Activated CD8-positive, alpha-beta memory T cell treated with anti-CD3 and anti-CD28 coated beads, Interleukin-2, amount 50 U/mL, for 1 hour (primary cell): Measurements from ENCODE around the gene PRCC.

Experiments
- DNase-seq: peaks from one replicate; pipeline ENCODE4 v3.0.0-alpha.2; 2020; ENCODE audit errors: extremely low read depth

Gene PRCC, protein sequence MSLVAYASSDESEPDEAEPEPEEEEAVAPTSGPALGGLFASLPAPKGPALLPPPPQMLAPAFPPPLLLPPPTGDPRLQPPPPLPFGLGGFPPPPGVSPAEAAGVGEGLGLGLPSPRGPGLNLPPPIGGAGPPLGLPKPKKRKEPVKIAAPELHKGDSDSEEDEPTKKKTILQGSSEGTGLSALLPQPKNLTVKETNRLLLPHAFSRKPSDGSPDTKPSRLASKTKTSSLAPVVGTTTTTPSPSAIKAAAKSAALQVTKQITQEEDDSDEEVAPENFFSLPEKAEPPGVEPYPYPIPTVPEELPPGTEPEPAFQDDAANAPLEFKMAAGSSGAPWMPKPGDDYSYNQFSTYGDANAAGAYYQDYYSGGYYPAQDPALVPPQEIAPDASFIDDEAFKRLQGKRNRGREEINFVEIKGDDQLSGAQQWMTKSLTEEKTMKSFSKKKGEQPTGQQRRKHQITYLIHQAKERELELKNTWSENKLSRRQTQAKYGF

DNA sequence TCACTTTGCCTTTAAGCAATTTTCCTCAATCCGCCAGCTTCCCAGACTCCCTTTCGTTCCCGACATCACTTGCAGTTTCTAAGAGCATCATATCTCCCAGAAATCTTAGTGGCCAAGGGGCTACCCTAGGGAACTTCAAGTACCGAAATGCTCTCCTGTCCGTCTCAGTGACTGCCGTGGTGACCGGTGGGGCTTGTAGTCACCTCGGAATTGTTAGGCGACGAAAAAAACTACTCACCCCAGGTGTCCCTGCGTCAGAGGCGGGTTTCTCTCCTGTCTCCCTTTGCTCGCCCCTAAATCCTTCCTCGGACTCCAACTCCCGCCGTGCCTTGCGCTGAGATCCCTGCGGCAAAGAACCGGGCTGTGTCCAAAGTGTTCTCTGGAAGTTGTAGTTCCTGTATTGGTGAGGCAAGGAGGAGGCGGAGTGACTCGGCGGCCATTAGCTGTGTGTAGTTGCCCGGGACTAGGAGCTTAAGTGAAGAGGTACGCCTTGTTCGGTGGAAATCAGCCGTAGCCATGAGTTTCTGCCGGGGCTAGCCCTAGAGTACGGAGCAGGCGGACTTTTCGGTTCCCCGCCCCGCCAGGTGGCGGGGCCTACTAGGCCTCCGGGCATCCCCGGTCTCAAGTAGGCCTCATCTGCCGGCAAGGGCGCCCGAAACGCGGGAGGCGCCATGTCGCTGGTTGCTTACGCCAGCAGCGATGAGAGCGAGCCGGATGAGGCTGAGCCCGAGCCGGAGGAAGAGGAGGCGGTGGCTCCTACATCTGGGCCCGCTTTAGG, at the start of gene PRCC:
TSS of gene PRCC (plus strand) at position 435 of the 778 bp plus-strand sequence. CDS start at position 672, 237 bp downstream.
- peak; percentile 98 for DNase-seq

DNA sequence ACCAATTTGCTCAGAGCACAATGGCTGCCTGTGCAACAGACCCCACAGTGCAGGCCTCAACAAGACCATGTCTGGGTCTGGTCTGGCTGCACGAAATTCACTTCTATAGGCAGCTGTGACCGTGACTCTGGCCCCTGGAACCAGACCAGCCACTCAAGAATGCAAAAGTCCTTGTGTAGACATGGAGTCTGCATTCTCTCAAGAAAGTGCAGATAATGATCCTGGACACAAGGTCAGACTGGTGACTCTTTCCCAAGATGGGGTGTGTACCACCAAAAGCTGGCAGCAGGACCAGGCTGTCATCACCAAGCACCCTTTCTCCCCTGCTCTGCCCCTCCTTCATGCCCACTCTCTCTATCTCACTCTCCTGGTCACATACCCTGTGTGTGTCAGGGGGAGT, 46.2 kb upstream of the PRCC start:
- no peak for DNase-seq

DNA sequence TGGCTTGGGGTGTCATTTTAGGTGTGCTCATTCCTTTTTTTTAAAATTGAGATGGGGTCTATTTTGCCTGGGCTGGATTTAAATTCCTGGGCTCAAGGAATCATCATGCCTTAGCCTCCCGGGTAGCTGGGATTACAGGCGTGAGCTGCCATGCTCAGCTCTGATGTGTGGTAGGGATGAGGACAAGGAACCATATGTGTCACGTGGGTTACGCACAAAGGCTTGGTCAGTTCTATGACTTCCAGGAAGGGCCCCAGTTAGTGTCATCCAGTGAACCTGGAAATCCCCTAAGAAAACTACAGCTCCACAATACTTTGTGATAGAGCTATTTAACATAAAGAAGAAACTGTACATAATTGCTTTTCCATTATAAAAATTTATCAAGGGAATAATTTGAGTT, 45.8 kb upstream of the PRCC start:
- no peak for DNase-seq

DNA sequence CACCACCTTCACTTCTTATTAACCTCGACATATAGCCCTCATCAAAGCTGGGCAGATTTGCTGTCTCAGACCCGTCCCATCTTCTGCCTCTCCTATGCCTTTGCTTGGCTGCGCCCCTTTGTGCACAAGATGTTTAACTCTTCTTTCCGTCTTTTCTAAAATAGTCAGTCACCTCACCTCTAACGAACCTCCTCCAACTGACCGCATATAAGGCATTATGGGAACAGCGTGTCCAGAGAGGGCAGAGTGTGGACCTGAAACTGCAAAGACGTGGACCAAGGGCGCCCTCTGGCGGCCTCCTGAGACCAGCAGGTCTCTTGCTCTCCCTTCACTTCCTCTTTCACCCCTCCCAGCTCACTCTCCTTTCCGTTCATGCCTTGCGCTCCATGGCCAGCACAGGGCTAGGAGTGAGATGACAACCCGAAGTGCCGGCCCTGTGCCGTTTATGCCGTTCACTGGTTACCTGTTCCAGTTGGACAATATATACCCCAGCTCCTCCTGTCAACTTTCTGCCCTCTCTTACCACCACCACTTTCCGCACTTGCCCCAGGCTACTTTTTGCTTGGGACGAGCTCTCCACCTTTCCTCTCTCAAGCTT, 41.6 kb upstream of the PRCC start:
- DNase-seq: no peak

DNA sequence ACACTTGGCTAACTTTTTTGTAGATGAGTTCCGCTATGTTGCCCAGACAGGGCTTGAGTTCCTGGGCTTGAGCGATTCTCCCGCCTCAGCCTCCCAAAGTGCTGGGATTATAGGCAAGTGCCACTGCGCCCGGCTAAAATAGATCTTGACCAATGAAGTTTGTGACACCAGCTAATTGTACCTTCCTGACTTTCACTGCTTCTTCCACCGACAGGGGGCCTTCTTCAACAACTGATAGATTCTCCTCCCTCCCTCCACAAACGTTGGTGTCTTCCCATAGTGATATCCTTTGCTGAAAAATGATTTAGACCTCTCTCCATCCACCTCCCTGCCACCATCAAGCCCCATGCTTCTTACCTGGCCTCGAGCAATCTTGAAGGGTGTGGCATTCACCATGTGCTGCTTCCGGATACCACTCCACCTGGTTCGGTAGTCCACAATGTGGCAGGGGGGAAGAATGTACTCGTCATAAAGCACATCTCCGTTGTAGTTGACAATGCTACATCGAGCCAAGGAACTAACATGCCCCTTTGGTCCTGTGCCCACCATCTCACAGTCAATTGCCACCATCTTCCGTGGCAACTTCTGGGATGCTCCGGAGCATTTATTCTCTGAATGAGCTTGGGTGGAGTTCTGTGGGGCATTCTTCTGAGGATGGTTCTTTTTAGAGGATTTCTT, 40.6 kb upstream of the PRCC start:
- no peak for DNase-seq

DNA sequence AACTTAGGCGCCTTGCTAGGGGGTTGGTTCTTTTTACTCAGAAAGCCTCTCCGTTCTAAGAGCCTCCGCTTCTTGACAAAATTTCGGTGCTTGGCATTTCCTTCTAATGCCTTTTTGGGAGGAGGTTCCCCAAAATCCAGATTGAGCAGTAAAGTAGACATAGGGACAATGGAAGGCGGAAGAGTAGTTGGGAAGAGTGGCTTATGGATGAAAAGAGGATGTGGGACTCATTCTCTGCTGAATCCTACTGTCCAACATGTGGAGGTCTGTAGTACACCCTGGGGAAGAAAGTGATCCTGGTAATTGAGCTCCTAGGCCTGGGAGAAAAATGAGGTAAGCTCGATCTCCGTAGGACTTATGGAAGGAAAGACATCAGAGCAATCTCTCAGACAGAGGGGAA, 39.8 kb upstream of the PRCC start:
- DNase-seq: no peak

DNA sequence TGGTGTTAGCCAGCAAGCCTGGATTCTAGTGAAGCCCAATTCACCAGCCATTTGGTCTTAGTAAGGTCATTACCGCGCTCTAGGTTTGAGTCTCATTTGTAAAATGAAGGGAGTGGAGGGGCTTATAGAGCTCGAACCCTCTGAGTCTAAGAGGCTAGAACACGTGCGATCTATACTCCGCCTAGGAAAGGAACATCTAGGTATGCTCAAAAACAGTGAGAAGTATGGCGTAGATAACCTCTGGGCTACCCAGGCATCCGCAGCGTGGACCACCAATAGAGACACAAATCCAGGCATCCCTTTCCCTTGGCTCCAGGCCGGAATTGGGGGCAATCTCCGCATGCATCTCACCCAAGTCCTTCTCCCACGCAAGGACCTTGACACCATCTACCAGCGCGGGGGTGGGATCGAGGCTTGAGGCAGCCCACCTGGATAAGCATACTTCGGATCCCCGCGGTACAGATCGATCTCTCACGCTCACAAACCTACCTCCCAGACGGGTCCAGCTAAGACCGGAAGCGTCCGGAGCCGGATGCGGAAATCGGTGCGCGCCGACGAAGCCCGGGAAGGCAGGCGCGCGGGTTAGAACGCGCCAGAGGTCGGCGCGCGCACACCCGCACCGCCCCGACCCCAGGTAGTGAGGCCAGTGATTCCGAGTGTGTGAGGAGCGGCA, 39.3 kb upstream of the PRCC start, which contains the start of gene METTL25B:
TSS of gene METTL25B (plus strand) at position 544 of the 673 bp plus-strand sequence. CDS start 636 bp downstream, outside the sequence.
- no peak for DNase-seq

DNA sequence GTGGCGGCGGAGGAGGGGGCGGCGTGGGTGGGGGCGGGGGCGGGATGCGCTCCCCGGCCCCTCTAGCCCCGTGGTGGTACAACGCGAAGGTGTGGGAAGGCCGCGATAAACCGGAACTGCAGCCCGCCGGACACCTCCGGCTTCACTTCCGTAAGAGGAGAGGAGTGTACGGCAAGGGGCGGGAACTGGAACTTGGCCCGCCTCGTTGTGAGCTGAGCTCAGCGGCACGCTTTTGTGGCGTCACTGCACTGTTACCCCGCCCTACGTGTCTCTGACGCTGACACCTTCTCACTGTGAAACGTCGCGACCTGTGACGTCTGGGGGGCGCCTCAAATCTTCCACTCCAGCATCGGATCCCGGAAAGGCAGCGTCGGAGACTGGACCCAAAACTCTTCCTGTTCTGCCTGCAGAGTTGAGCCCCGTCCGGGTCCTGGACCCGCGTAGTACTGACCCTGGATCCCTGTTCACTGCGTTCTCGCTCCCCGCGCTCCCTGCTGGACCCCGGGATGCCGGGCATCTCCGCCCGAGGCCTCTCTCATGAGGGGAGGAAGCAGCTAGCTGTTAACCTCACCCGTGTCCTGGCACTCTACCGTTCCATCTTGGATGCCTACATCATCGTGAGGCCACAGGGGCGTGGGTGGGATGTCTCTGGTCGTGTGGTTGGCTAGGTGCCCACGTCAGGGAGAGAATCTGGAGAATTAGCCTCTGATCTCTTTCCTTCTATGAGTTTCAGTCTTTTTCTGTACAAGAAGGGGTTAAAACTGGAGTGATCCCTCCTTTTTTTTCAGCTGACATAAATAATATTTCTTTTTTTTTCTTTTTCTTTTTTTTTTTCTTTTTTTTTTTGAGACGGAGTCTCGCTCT, 38.5 kb upstream of the PRCC start, which contains the start of gene ISG20L2:
TSS of gene ISG20L2 (minus strand) at position 168 of the 864 bp plus-strand sequence. CDS start 1,114 bp downstream, outside the sequence.
- DNase-seq: peak; percentile 89

DNA sequence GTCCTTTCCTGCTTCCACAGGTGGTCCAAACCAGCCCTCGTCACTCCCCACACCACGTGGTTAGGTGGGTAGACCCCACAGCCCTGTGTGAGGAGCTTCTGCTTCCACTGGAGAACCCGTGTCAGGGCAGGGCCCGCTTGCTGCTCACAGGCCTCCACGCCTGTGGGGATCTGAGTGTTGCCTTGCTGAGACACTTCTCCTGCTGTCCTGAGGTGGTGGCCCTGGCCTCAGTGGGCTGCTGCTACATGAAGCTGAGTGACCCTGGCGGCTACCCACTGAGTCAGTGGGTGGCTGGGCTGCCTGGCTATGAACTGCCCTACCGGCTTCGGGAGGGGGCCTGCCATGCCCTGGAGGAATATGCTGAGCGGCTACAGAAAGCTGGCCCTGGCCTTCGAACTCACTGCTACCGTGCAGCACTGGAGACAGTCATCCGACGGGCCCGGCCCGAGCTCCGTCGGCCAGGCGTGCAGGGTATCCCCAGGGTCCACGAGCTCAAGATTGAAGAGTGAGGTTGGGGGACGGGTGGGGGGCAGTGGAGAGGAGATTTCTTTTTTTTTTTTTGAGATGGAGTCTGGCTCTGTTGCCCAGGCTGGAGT, 33.2 kb upstream of the PRCC start:
- DNase-seq: no peak

DNA sequence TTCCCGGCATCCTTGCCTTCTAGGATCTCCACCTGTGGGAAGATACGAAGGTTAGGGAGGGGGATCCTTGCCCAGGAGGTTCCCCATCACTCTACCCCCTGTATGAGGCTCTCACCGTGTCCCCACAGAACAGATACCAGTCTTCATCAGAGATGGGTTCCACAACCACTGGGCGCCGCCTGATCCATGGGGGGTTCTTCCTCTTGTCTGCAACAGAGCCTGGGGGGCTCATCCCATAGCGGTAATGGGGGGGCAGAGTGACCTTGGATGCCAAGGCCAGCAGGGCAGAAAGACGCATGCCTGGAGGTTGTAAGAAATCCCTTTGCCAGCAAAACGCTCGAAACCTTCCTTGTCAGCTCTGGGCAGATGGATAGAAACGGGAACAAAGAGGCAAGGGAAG, 28.9 kb upstream of the PRCC start:
- DNase-seq: no peak

DNA sequence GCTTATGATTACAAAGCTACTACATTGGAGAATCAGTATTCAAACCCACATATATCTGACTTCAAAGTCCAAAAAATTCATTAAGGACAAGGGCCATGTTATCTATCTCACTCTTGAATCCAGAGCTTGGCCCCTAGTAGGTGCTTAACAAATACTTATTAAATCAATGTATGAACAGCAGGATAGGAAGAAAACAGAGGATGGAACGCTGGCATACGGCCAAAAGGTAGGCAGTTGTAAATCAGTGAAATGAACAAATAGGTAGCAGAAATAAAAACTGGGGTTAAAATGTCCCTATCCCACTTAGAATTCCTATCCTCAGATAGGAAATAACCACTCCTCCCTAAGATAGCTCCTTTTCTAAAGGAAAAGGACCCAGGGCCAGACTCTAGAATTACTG, 28.4 kb upstream of the PRCC start:
- DNase-seq: no peak

DNA sequence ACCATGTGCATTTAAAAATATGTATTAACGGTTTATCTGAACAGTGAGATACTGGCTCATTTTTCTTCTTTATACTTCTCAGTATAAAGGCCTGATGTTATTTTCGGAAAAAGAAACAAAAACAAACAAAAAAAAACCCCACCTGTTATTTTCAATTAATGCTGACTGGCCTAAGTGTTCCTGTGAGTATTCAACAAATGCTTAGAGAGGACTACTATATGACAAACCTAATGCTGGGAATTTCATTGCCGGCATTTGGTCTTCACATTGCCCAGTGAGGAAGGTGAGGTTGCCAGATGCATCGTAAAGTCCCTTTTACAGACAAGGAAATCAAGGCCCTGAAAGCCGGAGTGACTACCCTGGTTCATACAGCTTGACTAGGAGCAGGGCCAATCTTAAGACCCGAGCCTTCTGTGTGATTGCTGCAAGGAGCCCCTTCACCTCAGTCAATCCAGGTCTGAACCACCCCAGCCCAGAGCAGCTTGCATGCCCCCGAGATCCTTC, 27.0 kb upstream of the PRCC start:
- no peak for DNase-seq

DNA sequence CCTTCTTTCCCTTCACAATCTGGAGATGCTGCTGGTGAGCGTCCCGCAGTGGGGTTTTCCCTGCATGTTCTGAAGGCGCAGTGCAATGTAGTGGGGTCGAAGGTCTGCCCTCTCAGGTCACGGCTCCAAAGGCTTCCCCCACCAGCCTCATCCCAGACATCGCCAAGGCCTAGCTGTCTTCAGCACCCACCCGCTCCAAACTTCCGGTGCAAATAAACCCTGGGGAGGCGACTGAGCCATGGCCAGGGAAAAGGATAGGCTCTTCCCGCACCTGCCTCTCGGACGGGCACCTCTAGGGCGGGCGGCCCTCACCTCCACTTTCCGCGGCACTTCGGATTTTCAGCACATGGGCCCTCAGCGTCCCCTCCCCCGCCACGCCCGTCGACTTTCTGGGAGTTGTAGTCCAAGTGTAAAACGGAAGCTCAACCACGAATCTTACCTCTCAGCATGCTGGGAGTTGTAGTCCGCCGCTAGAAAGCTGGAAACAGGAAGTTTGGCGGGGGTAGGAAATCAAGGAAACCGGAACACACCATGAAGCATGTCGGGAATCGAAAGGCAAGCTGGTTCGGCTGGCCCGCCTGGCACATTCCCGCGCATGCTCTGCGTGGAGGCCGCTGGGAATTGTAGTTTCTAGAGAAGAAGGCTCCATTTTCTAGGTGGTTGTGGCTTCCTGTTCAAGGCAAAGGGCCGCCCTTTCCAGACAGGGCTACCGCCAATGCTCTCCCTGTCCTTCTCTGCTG, 26.4 kb upstream of the PRCC start, which contains the start of gene MRPL24:
TSS of gene MRPL24 (minus strand) at position 348 of the 740 bp plus-strand sequence. CDS start 2,384 bp downstream, outside the sequence.
- peak; percentile 93 for DNase-seq

DNA sequence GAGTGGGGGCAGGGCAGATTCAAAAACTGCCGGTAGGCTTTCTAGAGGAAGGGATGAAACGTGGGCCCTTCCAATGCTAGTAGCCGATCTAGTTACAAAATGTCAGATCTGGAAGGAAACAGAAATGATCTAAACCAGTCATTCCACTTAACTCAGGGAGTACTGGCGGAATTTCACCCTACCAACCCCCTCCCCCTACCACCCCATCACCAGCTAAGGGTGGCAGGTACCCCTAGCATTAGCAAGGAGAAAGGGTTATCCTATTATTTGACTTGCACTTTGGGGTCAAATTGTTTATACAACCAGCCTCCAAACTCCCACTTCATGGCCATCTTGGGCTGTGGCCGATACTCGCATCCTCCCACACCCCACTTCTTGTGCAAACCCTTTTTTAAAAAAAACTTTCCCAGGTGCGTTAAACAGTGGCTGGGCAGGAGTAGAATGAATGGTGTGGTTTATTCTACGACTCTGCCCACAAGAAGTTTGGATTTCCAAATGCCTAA, 25.8 kb upstream of the PRCC start:
- no peak for DNase-seq

DNA sequence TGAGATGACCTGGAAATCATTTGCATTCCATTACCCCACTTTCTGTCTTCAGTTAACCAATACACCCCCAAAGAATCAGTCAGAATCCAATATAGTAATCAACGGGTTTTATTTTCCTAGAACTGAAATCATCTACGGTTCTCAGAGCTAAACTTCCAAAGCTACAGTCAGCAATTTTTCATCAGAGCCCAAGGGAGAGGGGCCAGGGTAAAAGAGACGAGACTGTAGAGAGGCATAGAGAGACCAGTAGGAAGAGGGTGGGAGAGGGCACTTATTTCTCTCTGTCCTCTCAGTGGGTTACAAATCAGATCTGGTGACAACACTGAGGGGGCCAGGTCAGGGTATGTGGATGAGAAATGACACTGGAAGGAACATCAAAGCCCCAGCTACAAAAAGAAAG, 25.3 kb upstream of the PRCC start:
- no peak for DNase-seq

DNA sequence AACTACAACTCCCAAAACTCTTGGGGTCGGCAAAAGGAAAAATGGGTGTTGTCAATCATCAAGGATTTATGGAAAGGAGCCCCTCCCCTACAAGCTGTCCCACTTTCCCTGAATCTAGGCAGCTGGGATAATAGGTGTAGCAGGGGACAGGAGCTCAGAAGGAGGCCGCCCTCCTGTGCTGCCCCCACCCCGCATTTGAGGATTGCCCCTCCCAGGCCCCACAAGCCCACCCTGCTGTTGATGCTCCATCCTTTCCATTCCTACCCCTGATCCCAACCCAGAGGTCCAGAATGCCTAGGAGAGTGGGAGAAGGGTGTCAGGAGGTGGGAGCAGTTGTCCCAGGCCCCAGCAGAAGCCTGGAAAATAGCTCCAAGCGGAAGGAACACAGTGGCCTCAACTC, 24.5 kb upstream of the PRCC start:
- no peak for DNase-seq

DNA sequence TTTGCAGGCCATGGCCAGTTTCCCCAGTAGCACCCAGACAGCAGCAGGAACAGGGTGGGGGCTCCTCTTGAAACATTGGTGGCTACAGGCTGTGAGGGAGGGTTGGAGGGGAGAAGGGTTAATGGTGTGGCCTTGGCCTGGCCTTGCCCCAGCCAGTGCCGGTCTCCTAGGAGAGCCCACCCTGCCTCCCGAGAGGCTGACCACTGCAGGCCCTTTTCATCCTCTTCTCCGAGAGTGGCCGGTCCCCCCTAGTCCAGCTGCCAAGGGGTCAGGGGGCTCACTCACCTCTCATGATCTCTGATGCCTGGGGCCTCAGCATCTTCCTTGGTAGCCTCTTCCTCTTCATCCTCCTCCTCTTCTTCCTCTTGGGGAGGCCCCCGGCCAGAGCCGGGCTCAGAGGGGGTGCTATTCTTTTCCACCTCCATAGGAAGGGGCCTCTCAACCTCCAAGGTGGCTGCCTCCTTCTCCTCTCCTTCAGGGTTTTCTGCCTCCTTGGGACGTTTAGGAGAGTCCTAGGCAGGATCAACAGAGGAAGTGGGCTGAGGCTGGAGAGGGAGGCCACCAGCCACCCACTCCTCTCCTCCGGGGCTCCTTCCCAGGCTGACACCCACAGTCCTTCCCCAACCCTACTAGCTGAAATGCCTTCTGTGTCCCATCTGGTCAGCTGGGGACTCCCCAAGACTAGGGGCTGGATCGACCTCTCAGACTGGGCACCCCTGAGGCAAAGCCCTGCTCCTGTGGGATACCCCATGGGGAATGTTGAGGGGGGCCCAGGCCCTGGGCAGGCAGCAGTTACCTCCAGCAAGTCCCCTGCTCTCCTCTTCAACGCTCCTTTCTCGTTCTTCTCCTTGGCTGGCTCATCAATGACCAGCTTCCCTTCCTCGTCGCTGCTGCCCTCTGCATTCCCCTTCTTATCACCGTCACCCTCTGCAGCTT, 23.7 kb upstream of the PRCC start:
- no peak for DNase-seq
